KOPT-K1 (cell line): Measurements from ENCODE around the gene TIMM9.
"Not testable (repeated sequence)": the region's sequence is repeated elsewhere in the genome, so short reads cannot be mapped to it uniquely, and the experiment has no call there.

ENCODE experiments used
- H3K27ac ChIP-seq: fragments of 200-600 bp; sonication (generic); 2 replicates; pipeline ENCODE4 v1.5.1; 2016; ENCODE audit warnings: antibody characterized with exemption, mild to moderate bottlenecking, low read depth, low read length; ENCODE audit not compliant: poor library complexity, severe bottlenecking
- H3K36me3 ChIP-seq: fragments of 200-600 bp; sonication (generic); 2 replicates; pipeline ENCODE4 v1.5.1; 2017; ENCODE audit warnings: antibody characterized with exemption, mild to moderate bottlenecking, low read length, moderate library complexity; ENCODE audit not compliant: insufficient read depth
- H3K9me3 ChIP-seq: fragments of 200-600 bp; sonication (generic); 2 replicates; pipeline ENCODE4 v1.5.1; 2017; ENCODE audit warnings: antibody characterized with exemption, low read length, mild to moderate bottlenecking; ENCODE audit not compliant: insufficient read depth, poor library complexity, severe bottlenecking

Gene TIMM9

GRCh38 chr14:58362798-58363412 lies 64.4 kb downstream of the TIMM9 start:
- no peak overlapping the region for H3K27ac ChIP-seq
- peaks cover 90% of the 10 kb centered on the region for H3K36me3 ChIP-seq
- no peaks in the 10 kb centered on the region for H3K9me3 ChIP-seq

- not testable (repeated sequence) for H3K27ac ChIP-seq, H3K9me3 ChIP-seq
- peaks cover 90% of the 10 kb centered on the region for H3K36me3 ChIP-seq
These were observed 65.1 kb downstream of the TIMM9 start for GRCh38 chr14:58362272-58362671.
